ENCODE results near the gene EPHB2.
"Not testable (repeated sequence)": the region's sequence is repeated elsewhere in the genome, so short reads cannot be mapped to it uniquely, and the experiment has no call there.

EPHB2 gene

DNA sequence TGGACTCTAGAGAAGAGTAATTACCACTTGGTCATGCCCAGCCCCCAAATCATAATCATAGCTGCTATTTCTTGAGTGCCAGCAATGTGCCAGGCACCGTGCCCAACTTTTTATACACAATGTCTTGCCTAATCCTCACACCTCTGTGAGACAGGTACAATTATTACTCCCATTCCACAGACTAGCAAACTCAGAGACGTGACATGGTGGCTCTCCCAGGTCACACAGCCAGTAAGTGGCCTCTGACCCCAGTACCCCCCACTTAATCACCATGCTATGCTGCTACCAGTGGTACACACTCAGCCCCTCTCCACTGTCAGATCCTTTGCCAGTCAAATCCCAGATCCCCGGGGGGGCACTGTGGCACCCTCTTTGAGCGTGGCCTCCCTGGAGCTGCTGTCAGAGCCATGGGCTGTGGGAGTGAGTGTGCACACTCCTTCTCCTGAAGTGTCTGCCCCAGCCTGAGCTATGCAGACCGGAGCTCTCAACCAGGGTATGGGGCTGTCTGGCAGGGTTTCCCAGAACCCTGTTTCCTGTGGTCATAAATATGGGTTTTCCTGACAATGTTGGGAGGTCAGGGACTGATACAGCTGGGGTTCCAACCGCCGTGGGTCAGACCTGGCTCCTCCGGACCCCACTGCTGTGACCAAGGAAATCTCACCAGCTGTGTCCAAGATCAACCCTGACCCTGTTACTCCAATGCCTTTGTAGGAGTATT, 210.3 kb downstream of the EPHB2 start:
- DNase-seq: no peak

GRCh38 chr1:22921452-22922126, 210.9 kb downstream of the EPHB2 start:
- DNase-seq: no peak

GRCh38 chr1:22922640-22923039, 212.0 kb downstream of the EPHB2 start:
- DNase-seq: no peak

GRCh38 chr1:22925111-22925510, 214.5 kb downstream of the EPHB2 start:
- DNase-seq: no peak

DNA sequence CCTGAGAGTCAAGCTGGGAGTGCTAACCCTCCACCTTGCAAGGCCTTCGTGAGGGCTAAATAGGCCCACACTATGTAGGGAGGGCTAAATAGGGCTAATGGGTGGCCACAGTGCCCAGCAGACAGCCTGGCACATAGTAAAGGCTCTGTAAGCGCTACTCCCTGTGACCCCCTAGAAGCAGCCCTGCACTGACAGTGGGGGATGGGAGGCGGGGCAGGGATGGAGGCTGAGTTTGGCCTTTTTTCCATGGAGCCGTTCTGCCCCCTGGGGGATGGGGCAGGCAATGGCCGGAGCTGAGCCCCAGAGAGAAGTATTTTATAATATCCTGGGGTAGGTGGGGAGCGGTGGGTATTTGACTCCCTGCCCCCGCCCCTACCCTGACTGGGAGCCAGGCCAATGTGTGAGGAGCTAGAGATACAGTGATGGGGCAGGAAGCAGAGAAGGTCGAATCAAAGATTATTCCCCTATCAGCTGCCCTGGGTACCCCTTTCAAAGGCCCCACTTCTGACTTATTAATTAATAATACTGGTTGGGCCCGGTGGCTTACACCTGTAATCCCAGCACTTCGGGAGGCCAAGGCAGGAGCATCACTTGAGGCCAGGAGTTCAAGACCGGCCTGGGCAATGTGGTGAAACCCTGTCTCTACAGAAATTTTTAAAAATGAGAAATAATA, 219.7 kb downstream of the EPHB2 start:
- DNase-seq: no peak

DNA sequence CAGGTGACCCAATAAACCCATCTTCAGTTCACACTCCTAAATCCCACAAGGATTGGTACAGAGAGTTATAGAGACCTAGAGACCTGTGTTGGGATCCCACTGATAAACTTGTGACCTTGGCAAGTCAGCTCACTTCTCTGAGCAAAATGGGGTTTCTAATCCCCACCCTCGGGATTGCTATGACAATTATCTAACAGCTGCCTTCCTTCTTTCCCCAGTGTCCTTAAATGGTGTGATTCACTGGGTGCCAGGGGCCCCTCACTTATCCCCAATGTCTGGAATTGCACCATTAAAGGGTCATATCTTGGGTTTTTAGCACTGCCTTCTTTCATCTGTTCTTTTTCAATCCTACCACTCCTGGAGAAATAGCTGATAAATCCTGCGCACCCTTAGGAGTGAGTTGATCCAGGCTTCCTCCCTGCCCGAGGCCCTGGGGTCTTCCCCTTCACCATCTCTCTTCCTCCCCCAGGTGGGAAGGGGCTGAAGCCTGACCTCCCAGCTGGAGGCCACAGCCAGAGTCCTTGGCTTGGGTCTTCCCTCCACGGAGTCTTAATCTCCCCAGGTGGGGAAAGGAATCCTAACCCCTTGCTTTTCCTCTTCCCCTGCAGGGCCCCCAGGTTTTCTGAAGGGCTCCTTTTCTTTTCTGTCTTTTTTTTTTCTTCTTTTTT, 222.3 kb downstream of the EPHB2 start:
- no peak for DNase-seq

DNA sequence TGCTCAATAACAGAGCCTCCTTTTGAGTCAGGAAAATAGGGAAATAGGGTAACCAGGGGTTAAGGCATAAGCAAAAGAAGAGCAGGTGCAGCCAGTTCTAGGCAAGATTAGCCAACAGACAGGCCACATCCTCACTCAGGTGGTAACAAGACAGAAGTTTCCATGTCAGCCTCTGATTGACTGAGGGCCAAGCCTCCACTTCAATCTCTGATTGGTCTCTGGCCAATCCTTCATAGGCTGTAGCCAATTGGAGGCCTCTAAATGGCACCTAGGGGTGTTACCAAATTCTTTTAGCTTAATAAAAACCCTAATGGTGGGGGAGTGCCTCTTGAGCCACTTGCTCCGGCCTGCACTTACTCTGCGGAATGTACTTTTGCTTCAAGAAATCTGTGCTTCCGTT, 224.8 kb downstream of the EPHB2 start:
- no peak for DNase-seq

GRCh38 chr1:22936681-22937080, 226.0 kb downstream of the EPHB2 start:
- DNase-seq: no peak

- no peak for DNase-seq
Measured at GRCh38 chr1:22941257-22941656, 230.6 kb downstream of the EPHB2 start.

GRCh38 chr1:22944346-22945055, 233.9 kb downstream of the EPHB2 start:
- no peak for DNase-seq

- not testable (repeated sequence) for DNase-seq
Measured at GRCh38 chr1:22945171-22945570, 234.5 kb downstream of the EPHB2 start.

- DNase-seq: no peak
Measured at GRCh38 chr1:22949822-22950331, 239.2 kb downstream of the EPHB2 start.

DNA sequence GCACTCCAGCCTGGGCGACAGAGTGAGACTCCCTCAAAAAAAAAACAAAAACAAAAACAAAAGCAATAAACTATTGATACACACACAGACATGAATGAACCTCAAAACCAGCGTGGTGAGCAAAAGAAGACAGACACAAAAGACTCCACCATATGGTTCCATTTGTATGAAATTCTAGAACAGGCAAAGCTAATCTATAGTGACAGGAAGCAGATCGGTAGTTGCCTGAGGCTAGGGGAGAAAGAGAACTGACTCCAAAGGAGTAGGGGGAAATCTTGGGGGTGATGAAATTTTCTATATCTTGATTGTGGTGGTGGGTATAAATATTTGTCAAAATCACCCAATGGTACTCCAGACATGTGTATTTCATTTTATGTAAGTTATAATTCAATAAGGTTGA, 241.2 kb downstream of the EPHB2 start:
- DNase-seq: no peak

- no peak for DNase-seq
Measured at GRCh38 chr1:22952694-22953056, 242.0 kb downstream of the EPHB2 start.

- DNase-seq: no peak
Measured at GRCh38 chr1:22953057-22953739, 242.6 kb downstream of the EPHB2 start.

DNA sequence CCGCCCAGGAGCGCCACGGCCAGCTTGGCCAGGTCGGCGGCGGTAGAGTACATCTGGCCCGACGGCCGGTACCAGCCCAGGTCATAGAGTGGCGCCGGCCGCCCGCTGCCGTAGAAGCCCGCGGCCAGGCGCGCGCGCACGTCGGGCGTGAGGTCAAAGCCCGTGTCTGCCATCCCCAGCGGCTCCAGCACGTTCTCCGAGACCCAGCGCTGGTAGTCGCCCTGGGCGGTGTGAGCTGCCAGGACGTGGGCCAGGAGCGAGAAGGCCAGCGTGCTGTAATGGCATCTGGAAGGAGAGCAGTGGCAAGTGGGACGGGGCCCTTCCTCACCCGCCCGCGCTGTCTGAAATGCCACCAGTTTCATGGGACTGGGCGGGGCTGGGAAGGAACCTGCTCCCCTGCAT, 243.1 kb downstream of the EPHB2 start:
- no peak for DNase-seq

- no peak for DNase-seq
Measured at GRCh38 chr1:22955146-22955545, 244.5 kb downstream of the EPHB2 start.

DNA sequence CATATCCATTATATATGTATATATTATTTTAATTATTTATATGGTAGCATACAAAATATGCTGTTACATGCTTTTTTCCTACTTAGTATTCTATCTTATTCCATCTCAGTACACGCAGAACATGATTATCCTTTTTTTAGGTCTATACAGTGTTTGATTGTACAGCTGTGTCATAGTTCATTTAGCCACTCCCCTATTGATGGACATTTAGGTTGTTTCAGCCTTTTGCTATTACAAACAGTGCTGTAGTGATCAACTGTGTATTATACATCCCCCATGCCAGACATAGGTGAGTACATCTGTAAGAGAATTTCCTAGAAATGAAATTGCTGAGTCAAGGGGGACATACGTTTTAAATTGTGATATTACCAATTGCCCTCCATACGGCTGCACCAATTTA, 246.4 kb downstream of the EPHB2 start:
- no peak for DNase-seq

DNA sequence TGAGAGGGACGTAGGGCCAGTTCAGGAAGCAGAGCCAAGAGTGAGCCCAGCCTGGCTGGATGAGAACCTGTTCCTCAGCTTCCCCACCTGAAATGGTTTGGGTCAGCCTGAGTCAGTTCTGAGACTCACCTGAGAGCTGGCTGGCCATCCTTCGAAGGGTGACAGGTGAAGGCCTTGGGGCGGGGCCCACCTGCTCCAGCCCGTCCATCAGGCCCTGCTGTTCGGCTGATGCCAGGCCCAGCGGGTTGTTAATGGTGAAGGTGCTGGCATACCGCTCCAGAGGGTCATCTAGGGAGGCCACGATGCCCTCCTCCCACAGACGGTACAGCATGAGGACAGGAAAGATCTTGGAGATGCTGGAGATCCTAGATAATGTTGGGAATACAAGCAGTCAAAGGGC, 247.9 kb downstream of the EPHB2 start:
- no peak for DNase-seq

- no peak for DNase-seq
Measured at GRCh38 chr1:22959545-22960360, 249.1 kb downstream of the EPHB2 start.

GRCh38 chr1:22962558-22962957, 251.9 kb downstream of the EPHB2 start:
- no peak for DNase-seq

All from GOT3 (cell line).